AG08395 (cell line): ENCODE measurements around the gene PDE2A.

Experiments
- DNase-seq: peaks from one replicate; pipeline ENCODE4 v3.0.0; 2012; ENCODE audit warnings: mixed read lengths, low spot score

PDE2A gene

DNA sequence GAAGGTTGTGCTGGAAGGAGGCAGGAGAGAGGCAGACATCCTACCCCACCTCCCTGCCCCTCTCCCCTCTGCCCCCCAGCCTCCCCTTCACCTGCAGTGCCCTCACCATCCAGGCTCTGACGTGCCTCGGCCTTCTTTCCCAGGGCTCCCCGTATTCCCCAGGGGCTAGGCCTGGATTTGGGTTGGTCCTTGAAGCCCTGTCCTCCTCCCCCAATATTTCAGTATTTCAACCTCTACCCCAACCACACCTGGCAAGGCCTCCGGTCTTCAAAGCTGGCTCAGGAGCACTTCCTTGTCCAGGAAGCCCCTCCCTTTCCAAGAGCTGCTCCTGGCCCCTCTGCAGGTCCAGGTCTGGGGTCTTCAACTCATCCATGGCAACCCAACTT, 8.6 kb upstream of the PDE2A start:
- no peak for DNase-seq

DNA sequence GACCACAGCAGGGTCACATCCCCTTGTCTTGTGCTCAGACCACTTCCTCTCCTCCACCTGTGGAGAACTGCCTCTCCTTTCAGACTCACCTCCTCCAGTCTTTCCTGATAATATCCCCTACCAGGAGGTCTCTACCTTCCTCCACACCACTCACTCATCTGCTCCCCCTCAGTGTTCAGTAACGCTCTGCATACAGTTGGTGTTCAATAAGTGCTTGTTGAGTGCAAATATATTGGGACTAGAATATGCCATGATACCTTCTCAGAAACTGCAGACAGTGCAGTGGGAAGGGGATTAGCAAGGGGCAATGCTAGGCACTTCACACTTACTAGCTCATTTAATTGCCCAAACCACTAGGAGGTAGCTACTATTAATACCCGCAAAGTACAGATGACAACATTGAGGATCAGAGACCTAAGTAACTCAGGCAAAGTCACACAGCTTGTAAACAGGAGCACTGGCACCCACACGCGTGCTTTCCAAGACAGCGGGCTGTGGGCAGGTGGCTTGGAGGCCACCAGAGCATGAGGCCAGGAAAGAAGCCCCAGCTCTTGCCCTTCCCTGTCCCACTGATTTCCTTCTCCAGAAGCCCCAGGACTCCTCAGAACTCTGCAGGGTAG, 8.1 kb upstream of the PDE2A start:
- no peak for DNase-seq

DNA sequence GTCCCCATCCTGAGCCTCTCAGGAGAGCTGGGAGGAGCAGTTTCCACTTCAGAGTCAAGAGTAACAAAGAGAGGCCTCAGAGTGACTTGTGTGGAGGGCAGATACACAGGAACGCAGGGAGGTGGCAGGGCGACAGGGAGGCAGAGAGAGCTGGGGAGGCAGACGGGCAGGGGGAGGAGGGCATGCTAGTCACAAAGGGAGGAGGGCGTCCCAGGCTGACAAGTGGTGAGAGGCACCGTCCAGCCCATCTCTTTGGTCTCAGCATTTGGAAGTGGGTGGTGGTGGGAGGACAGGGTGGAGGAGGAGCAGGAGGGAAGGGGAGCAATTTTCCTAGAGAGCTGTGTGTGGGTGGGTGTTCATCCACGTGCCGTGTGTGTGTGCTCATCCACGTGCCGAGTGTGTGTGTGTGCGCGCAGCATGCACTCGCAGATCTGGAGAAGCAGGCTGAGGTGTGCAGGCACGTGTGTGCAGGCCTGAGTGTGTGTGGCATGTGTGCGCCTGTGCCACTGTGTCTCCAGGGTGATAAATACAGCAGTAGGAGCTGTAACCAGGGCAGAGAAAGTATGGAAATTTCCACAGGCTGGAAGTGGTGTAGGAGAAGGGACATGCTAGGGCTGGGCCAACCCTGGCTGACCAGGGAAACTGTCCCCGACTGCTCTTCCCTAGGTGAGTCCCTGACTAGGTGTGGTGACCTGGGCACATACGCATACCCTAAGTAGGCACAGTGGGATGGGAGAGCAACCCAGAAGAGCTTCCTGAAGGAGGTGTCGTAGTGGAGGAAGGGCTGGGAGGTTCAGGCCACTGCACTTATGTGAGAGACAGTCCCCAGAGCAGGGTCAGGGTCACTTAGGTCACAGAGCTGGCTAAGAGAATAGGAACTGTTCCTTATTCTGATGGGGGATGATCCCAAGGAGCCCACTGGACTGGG, 7.3 kb upstream of the PDE2A start:
- no peak for DNase-seq

DNA sequence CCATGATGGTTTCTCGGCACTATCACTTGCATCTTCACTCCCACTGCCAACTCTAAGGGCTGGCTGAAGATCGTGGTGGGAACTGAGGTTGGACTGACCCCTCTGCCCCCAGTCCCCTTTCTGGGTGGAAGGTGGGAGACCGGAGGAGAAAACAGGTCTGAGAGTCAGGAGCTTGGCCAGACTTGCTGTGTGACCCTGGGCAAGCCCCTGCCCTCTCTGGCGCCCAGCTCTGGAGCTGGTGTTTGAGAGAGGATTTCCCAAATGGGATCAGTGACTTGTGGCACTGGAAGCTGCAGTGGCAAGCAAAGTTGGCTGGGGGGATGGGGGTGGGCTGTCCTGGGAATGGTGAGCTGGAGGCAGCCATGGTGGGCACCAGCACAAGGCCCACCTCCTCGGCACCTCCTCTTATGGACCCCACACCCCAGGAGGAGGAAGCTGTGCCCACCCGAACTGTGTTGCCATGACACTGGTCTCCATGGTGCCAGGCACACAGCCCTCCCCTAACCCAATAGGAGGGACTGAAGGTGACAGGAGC, 6.5 kb upstream of the PDE2A start:
- no peak for DNase-seq

DNA sequence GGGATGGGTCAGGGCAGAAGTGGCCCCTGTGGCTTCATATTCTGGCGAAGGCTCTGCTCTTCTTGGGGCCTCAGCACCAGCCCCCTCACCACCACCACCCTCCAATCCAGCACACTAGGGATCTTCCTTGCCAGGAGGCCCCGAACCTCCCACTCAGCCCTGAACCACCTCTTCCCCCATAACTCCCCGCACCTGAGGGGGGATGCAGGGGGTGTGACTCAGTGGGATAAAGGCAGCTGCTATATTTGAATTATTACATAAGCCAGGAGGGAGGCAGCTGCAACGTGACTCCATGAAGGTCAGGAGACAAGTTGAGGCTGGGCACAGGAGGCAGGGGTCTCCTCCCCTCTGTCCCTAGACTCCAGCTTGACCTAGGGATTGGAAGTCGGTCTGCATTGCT, 5.6 kb upstream of the PDE2A start:
- no peak for DNase-seq

DNA sequence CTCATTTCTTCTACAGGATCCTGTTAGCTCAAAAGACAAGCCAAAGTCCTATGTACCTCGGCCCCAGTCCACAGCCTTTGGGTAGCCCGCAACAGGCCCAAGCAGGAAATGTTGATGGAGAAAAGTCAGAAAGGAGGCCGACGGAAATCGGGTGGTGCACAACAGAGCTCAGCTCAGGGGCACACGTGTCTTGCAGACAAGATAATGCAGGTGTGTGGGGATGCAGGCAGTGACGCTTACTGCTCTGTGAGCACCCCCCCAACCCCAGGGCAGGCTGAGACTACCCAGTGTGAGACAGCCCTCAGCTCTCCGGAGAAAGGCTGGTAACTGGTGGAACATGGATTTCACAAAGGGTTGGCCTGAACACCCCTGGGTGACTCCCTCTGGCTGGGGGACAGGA, 4.3 kb upstream of the PDE2A start:
- DNase-seq, result no peak

DNA sequence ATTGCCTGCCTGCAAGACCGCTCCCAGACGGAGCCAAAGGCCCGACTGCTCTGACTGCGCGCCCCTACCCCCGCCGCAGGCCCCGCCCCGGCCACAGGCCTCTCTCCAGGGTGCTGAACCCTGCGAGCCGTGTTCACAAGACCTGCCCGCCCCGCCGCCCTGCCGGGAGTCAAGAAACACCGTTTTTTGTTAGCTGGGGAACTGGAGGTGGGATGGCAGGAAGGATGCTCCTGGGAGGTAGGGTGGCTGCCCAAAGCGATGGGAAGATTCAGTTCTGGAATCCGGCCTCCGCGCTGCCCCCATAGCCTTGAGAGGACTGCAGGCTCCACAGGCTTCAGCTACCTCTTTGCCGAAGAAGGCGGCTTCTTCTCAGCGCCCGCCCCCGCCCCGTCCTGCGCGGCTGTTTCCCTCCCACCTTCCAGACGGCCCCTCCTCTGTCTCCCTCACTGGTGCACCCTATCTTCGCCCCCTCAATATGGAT, 2.7 kb upstream of the PDE2A start:
- DNase-seq, result peak; percentile 60

DNA sequence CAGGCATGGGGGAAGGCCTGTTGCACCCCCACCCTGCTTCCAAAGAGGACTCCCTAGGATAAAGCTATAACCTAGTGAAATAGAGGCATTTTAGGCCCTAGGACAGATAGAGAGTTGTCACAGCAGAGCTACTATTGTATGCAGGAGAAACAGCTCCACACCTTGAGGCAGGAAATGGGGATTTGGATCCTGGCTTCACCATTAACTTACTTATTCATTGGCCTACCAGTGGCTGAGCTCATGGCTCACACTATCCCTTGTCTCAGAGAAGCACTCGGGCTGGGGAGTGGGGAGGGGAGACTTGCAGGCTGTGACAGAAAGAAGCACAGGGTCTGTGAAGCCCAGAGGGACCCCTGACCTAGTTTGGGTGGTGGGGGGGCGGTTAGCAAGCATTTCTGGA, 999 bp upstream of the PDE2A start:
- no peak for DNase-seq

DNA sequence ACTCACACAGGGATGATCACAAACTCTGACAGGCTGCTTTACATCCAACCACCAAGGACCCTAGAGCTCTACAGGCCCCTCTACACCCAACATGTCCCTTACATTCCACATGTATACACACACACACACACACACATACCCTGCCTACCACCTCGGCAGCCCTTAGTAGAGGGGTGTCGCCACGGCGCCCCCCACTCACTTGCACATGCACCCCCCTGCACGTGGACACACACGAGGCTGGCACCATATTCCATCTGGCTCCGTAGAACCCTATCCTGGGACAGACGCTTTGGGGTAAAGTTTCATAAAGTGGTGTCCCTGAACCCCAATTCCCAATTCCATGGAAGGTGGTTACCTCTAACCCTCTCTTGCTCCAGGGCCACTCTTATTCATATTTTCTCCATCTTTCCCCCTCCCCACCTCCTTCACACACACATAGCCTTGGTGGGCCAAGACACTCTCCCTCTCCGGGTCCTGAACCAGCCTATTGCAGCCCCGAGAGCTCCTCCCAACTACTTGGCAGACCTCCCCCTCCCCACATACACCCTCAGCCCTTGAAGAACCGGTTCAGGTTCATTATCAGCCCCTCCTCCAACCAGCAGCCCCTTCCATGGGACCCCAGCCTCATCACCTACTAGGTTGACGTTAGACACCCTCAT, 809 bp downstream of the PDE2A start:
- no peak for DNase-seq

DNA sequence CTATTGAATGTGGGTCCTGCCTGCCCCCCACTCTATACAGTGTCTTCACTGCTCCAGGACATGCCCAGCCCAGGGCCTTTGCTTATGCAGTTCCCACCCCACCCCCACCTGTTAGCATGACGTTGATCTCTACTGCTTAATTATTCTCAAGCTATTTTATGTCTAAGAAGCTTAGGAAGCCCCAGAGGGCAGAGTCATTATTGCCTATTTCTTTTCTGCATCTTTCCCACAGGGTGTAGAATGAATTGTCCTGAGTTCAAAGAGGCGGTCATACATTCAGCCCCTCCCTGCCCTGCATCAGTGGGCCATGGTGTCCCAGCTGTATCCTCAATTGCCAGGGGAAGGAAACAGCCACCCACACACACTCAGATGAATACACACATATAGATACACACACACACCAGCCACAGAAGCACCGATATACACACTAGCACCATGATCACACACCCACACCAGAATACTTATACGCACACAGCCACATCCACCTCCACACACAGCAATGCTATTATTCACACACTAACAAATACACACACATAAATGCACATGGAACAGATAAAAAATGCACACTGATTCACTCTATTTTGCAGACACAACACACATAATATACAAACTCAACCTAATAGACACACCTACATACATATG, 1.5 kb downstream of the PDE2A start:
- DNase-seq, result no peak

DNA sequence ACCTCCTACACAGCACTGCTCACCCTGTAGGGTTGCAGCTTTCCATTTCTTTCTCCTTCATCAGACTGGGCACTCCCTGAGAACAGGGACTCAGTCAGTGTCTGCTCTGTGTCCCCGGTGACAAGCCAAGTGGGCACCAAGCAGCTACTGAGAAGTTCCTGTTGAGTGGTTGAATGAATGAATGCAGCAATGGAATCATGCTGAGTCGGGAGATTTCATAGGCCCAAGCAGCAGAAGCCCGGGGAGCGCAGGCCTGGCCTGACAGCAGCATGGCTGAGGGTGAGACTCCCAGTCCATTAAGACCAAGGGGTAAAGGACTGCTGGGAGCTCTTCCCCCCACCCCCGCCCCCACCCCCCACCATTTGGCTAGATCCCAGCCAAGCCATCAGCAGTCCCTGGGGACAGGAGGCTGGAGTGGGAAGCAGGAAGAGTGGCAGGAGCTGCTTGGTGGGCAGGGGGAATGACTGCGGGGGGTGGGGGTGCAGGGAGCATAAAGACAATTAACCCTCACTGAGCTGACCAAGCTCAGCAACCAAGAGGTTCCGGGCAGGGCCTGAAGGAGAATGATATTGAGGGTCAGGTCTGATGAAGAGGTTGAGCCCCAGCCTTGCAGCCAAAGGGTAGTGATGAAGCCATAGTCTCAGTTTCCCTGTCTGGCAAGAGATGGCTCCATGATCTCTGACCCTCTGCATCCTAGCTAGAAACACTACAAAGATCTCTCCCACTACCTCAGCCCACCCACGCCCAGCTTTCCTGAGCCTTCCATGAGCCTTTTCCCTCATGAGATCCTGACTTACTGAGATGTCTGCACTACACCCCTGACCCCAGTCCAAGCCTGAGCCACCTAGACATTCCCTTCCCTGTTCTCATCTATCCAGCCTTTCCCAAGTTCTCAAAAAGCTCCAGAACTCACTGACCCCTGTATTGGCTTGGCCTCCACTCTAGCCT, 2.8 kb downstream of the PDE2A start:
- no peak for DNase-seq

DNA sequence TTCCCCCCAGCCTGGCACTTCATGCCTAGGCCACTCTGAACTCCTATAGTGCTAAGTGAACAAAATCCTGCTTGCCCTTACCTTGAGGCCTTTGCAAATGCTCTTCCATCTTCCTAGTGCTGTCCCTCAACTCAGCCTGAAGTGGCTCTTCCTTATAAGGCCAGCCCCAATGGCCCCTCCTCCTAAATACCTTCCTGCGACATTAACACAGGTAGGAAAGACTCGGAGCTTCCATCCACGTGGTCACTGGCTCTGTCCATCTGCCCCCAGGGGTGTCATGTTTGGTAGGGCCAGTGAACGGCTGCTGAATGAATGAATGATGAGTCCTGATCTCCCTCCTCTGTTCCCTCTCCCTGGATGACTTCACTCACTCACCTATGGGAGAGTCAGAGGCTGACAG, 4.2 kb downstream of the PDE2A start:
- DNase-seq, result no peak

DNA sequence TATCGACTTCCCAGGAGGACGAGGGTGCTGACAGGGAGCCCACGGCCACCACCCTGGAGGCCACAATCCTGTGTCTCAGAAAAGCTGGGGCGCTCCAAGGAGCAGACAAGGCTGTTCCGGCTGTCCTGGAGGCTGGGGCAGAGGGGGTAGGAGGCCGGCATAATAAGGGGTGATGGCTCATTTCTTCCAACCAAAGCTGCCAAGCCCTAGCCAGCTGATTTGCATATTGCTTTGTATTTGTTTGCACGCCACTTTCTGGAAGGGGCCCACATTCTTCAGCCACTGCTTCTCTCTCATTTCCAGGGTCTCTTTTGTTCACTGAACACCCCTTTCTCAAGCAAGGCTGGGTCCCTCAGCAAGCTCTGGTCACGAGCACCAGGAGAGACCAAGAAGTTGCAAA, 4.7 kb downstream of the PDE2A start:
- DNase-seq, result no peak

DNA sequence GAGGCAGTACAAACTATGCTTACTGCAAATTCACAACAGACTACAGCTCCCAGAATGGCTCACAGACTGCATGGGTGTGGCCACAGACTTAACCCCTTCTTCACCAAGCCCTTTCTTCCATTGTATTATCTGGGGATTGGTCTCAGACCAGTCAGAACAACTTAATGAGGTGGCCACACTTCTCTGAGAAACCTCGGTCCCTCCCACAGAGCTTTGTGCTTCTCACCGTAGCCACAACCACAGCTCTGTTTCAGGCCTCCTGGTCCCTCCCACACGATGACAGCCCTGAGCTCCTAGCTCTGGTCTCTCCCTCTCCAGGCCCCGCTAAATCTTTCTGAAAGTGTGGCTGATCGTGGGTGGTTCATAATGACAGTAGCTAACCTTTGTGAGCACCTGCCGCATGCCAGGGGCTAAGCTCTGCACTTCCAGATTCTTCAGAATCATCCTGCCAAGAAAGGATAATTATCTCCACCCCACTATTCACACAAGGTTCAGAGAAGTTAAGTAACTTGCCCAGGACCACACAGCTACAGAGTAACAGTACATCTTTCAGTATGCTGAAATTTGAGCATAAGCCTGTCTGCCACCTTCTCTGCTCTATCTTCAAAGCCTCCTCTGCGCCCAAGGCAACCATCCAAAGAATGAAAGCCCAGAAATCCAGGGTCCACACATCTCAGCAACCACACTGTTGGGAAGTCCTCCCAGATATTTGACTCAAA, 5.4 kb downstream of the PDE2A start:
- DNase-seq, result no peak

DNA sequence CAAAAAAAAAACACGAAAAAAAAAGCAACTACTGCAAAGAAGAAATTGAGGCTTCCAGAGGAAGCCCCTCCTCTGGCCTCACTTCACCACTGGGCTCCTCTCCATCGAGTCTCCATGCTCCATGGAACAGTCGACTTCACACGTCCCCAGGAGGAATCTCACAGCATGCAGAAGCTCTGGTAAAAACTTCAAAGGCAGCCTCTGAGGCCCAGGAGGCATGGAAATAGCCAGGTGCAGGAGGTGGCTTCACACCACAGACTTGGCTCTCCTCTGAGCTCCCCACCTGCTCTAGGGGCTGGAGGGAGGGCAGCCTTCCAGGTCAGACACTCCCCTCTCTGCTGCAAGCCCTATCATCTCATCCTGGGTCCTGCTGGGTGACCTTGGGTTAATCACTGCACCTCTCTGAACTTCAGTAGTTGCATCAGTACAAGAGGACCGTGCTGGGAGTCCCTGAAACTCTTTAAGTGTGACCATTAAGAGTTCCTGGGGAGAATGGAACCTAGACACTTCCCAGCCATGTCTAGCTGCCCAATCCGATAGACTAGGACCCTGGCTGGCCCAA, 8.2 kb downstream of the PDE2A start:
- DNase-seq, result no peak

DNA sequence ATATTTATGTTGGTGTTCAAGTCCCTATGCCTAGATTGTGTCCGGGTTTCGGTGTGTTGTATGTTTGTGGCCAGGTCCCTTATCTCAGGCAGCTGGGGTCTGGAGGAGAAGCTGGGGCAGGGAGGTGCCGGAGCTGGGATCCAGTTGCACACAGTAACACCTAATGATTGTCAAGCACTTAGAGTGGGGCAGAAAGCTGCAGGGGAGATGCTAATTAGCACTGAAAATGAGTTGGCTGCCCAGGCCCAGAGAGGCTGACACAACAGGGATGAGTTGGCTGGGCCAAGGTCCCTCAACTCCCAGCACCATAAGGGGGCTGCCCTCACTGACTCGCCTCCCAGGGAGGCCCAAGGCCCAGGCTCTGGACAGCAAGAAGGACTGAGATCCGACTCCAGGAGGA, 12.2 kb downstream of the PDE2A start:
- DNase-seq, result no peak

DNA sequence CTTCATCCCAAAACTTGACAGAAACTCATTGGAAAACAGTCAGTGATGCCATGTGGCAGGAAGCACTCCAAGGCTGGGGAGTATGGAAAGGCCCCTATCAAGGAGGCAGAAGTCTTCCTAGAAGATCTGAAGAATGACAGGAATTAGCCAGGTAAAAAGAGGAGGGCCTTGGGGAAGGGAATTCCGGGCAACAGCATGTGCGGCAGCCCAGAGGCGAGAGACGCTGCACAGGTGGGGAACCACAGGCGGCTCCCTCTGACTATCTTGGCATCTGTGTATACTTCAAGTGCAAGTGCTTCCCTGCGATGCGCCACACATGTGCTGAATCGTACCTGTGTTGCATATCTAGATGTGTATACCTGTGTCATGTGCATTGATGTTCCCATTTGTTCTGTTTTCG, 12.7 kb downstream of the PDE2A start:
- DNase-seq, result no peak

DNA sequence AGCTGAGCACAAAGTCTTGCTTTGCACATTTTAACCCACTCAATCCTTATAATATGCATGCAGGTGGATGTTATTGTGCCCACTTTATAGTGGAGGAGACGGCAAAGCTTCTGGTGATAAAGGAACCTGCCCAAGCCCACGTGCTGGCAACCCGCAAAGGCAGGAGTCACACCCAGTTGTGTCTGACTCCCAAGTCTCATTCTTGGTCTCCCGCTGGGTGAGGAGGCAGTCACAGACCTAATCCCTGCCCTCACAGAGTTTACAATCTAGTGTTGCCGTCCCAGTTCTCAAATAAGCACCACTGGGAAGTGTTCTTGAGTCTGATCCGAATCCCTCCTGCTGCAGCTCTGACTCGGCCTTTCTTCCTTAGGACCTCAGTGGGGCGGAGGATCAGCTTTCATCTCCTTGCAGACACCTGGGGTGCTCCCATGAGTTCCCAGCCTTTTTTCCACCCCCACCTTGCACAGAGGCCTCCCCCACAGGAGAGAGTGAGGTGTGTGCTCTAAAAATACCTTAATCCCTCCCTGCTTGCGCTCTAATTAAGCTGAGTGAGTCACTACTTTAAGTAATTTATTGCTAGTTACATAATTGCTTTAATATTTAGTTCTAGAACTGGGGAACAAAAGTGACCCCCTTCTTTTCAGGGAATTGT, 15.1 kb downstream of the PDE2A start:
- DNase-seq, result no peak

DNA sequence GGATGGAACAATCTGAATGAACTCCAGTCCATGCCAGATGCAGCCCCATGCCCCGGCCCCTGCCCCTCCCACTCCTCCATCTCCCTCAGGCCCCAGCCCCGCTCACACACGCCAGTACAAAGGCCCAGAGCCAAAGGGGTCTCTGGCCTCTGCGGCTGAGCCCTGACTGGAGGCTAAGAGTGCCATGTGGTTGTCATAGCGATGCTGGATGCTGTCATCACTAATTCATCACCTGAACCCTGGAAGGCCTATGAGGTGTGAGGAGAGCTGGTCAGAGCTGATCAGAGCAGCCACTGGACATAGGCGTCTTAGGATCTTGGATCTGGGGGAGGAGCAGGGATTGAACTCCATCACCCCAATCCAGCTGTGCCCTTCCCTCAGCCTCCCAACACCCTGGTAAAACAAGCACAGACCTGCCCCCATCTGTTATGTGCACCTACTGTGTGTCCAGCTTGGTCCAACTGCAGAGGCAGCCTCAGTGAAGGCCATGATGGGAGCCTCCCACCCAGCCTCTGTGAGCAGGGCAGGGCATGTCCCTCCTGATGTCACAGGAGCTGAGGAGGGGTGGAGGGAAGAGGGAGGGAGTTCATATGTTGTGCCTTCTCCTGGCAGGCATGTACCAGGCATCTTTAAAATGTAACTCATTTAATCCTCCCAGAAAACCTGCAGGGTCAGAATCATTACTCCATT, 16.7 kb downstream of the PDE2A start:
- no peak for DNase-seq
